Left lung (tissue), 10 donors: ENCODE results near the gene EIF4E1B. TPM values are rescaled to one million over a fixed set of nuclear protein-coding genes. Genes with fewer than 3 reads are reported as not detected.

Experiments
- ATAC-seq: fragments of 200-7000 bp; cut with Tn5 transposase; one replicate; pipeline ENCODE4 v1.9.1; 2020; ENCODE audit warnings: moderate library complexity
- DNase-seq, 4 donors: peaks; one replicate each; pipeline ENCODE4 v3.0.0-alpha.2; 2013 to 2020
- H3K27ac ChIP-seq, 2 donors: fragments of 200-600 bp; sonication (generic) in 1 of 2; one replicate each; pipeline versions ENCODE4 v1.5.0 to v1.8.0; 2020 to 2021
- H3K27me3 ChIP-seq, 2 donors: fragments of 200-600 bp; sonication (generic) in 1 of 2; one replicate each; pipeline versions ENCODE4 v1.5.0 to v1.8.0; 2020 to 2021
- H3K36me3 ChIP-seq, 2 donors: fragments of 200-600 bp; sonication (generic) in 1 of 2; one replicate each; pipeline versions ENCODE4 v1.5.0 to v1.8.0; 2020 to 2021
- H3K4me1 ChIP-seq, 2 donors: fragments of 200-600 bp; one replicate each; pipeline ENCODE4 v1.8.0; 2021
- H3K4me3 ChIP-seq, 2 donors: fragments of 200-600 bp; sonication (generic) in 1 of 2; one replicate each; pipeline versions ENCODE4 v1.5.0 to v1.8.0; 2020 to 2021; ENCODE audit warnings: mild to moderate bottlenecking in 1 of 2
- H3K9me3 ChIP-seq, 2 donors: fragments of 200-600 bp; sonication (generic) in 1 of 2; one replicate each; pipeline versions ENCODE4 v1.5.0 to v1.8.0; 2020 to 2021
- CTCF ChIP-seq, 2 donors: fragments of 200-600 bp; sonication (generic) in 1 of 2; IDR thresholded peaks; one replicate each; pipeline versions ENCODE4 v1.5.0 to v1.8.0; 2021; ENCODE audit warnings: antibody characterized with exemption in 2 of 2
- intact Hi-C, 2 donors: fragments of 100-400 bp; cut with DNase I; formaldehyde crosslinking; loops; one replicate each; pipeline versions ENCODE4 v1.11.2 to v1.14.2; 2022
- polyA plus RNA-seq, 6 donors: library from polyadenylated mRNA; unstranded; fragments of 120-200 nt; gene quantifications; one replicate each; pipeline ENCODE4 v1.2.1, GENCODE V29; 2013; ENCODE audit not compliant: insufficient read length in 6 of 6
- total RNA-seq, 2 donors: library from RNA; stranded (reverse); fragmentation: NEBNext Ultra II Directional; extraction: Animal tissue kit (Norgen Biotek cat#: 25700); gene quantifications; one replicate each; pipeline ENCODE4 v1.2.1, GENCODE V29; 2021
- donor health status: DM: no; HTN: yes; CAD: no.
- donor health status: DM: no; HTN: no; CAD: no.

EIF4E1B gene
- total and polyA plus RNA-seq, 8 donors: 0.07 to 0.10 (median 0.08) TPM; not detected in 5

- H3K4me1 ChIP-seq: peaks cover 11 to 17% of the 10 kb centered on the region in 2 donors
- ATAC-seq (no peak), DNase-seq (no peak)
- H3K9me3 ChIP-seq: no peaks in the 10 kb centered on the region
- H3K27ac ChIP-seq: no peak overlapping the region
- intact Hi-C loops: no loop called here
- H3K36me3 ChIP-seq: no peaks in the 10 kb centered on the region
- no peak overlapping the region for H3K4me3 ChIP-seq
- H3K27me3 ChIP-seq: peaks cover 42 to 95% of the 10 kb centered on the region in 2 donors
- no peak for TF ChIP-seq CTCF (IDR thresholded peaks at IDR 0.05)
Observed at GRCh38 chr5:176624142-176624541, 6.3 kb upstream of the EIF4E1B start.

GRCh38 chr5:176624938-176625337 is 5.5 kb upstream of the EIF4E1B start:
- DNase-seq: no peak
- Histone ChIP-seq H3K4me3 (no peak overlapping the region), H3K27ac (no peak overlapping the region), H3K36me3 (no peaks in the 10 kb centered on the region), H3K27me3 (peaks cover 42 to 95% of the 10 kb centered on the region in 2 donors), H3K4me1 (peaks cover 12 to 14% of the 10 kb centered on the region in 2 donors), H3K9me3 (no peaks in the 10 kb centered on the region)
- intact Hi-C loops: no loop called here
- no peak for TF ChIP-seq CTCF (IDR thresholded peaks at IDR 0.05)
- no peak for ATAC-seq

GRCh38 chr5:176625512-176625911 is 5.0 kb upstream of the EIF4E1B start:
- Histone ChIP-seq H3K4me3 (no peak overlapping the region), H3K27me3 (peaks cover 41 to 95% of the 10 kb centered on the region in 2 donors), H3K4me1 (peaks cover 11 to 14% of the 10 kb centered on the region in 2 donors), H3K36me3 (no peaks in the 10 kb centered on the region), H3K27ac (no peak overlapping the region), H3K9me3 (no peaks in the 10 kb centered on the region)
- DNase-seq (no peak), ATAC-seq (no peak)
- TF ChIP-seq CTCF (IDR thresholded peaks at IDR 0.05): no peak
- intact Hi-C loops: no loop called here

- ATAC-seq: peak; percentile 44
- intact Hi-C loops: no loop called here
- no peak for DNase-seq
- no peak for TF ChIP-seq CTCF (IDR thresholded peaks at IDR 0.05)
- Histone ChIP-seq H3K27ac (no peak overlapping the region), H3K4me1 (peaks cover 10 to 13% of the 10 kb centered on the region in 2 donors), H3K4me3 (no peak overlapping the region), H3K36me3 (no peaks in the 10 kb centered on the region), H3K27me3 (peaks cover 38 to 95% of the 10 kb centered on the region in 2 donors), H3K9me3 (no peaks in the 10 kb centered on the region)
Observed at GRCh38 chr5:176625966-176626875, 4.3 kb upstream of the EIF4E1B start.

GRCh38 chr5:176626876-176627236 is 3.6 kb upstream of the EIF4E1B start:
- H3K4me3 ChIP-seq: no peak overlapping the region
- intact Hi-C loops: no loop called here
- H3K27me3 ChIP-seq: peaks cover 39 to 95% of the 10 kb centered on the region in 2 donors
- peaks cover 10 to 13% of the 10 kb centered on the region in 2 donors for H3K4me1 ChIP-seq
- ATAC-seq: no peak
- H3K36me3 ChIP-seq: no peaks in the 10 kb centered on the region
- no peak for DNase-seq
- no peaks in the 10 kb centered on the region for H3K9me3 ChIP-seq
- H3K27ac ChIP-seq: no peak overlapping the region
- TF ChIP-seq CTCF (IDR thresholded peaks at IDR 0.05): no peak
